Measurements from ENCODE around the gene RASGRF1.
"Not testable (repeated sequence)": the region's sequence is repeated elsewhere in the genome, so short reads cannot be mapped to it uniquely, and the experiment has no call there.

The RASGRF1 gene

DNA sequence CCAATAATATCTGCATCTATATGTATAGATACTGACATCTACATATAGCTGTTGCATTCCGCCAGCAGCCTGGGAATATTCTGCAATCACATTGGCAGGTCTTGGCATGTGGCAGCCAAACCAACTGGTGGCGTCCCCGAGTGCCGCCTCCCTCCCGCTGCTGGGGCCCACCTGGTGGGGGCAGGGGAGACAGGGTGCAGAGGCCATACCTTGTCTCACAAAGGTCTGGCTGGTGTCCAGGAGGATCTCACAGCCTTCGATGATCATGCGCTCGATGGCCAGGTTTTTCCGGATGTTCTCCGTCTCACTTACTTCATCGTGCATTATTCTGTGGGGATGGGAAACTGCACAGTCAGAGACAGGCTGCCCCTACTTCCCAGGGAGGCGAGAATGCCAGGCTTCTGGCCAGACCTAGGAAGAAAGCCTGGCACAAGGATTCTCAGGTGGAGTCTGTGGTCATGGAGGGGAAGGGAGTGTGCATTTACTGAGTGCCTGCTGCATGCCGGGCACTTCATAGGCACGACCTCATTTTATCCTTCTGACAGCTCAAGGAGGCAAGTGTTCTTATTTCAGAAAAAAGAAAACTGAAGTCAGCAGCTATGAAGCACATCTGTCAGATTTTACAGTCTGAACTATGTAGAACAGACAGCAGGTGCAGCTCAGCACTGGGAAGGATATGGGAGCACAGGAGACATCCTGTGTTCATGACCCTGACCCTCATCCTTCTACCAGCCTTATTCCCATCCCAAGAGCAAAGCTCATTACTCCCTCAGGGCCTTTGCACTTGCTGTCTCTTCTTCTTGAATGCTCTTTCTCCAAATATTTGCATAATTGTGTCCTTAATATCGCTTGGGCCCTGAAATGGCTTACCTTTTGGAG, 62.8 kb downstream of the RASGRF1 start:
- H3K4me3 ChIP-seq (ENCODE audit: low read depth, low read length), result no peak overlapping the region
- TF ChIP-seq, protein P1, sequence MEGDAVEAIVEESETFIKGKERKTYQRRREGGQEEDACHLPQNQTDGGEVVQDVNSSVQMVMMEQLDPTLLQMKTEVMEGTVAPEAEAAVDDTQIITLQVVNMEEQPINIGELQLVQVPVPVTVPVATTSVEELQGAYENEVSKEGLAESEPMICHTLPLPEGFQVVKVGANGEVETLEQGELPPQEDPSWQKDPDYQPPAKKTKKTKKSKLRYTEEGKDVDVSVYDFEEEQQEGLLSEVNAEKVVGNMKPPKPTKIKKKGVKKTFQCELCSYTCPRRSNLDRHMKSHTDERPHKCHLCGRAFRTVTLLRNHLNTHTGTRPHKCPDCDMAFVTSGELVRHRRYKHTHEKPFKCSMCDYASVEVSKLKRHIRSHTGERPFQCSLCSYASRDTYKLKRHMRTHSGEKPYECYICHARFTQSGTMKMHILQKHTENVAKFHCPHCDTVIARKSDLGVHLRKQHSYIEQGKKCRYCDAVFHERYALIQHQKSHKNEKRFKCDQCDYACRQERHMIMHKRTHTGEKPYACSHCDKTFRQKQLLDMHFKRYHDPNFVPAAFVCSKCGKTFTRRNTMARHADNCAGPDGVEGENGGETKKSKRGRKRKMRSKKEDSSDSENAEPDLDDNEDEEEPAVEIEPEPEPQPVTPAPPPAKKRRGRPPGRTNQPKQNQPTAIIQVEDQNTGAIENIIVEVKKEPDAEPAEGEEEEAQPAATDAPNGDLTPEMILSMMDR (IDR thresholded peaks at IDR 0.05; ENCODE audit: low read depth, low read length, missing control alignments), result no peak
- no peak for DNase-seq (ENCODE audit: low read depth)

DNA sequence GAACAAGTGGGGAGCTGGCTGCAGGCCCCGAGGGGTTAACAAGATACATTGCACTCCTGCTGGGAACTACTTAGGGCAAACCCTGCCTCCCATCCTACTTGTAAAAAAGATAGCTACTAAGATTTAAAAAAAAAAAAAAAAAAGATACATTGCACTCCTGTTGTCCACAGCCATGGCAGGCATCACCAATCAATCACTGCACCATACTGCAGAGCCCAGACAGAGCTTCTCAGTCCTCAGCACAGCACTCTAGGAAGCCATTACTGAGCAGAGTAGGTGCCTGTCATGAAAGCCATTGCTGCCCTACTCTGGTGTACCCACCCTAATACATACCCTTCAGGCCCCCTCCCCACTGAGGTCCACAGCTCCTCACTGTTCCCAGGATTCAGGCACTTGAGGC, 64.8 kb downstream of the RASGRF1 start:
- TF ChIP-seq, protein P1 (IDR thresholded peaks at IDR 0.05; ENCODE audit: low read depth, low read length, missing control alignments), result no peak
- DNase-seq (ENCODE audit: low read depth), result no peak
- no peak overlapping the region for H3K4me3 ChIP-seq (ENCODE audit: low read depth, low read length)

DNA sequence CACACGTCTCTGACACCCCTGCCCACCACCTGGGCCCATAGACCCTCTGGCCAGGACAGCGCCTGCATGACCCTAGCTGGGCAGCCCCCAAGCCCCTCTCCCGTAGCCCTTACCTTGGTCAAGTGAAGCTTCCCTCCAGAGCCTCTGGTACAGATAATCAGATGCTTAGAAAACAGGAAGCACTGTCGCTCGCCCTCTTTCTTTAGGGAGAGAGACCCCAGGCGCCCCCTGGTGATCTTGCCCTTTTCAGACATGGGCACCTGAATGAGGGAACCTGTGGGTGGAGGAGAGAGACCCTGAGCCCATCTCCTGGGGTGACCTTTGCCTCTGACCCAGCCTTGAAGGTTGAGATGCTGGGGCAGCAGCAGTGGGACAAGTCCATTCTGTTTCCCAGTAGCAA, 65.4 kb downstream of the RASGRF1 start:
- TF ChIP-seq, protein P1 (IDR thresholded peaks at IDR 0.05; ENCODE audit: low read depth, low read length, missing control alignments), result peak; percentile 38
- no peak overlapping the region for H3K4me3 ChIP-seq (ENCODE audit: low read depth, low read length)
- DNase-seq (ENCODE audit: low read depth), result no peak

DNA sequence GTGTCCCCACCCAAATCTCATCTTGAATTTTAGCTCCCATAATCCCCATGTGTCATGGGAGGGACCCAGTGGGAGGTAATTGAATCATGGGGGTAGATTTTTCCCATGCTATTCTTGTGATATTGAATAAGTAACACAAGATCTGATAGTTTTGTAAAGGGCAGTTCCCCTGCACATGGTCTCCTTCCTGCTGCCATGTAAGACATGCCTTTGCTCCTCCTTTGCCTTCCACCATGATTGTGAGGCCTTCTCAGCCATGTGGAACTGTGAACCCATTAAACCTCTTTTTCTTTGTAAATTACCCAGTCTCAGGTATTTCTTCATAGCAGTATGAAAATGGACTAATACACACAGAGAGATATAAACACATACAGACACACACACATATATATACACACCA, 66.1 kb downstream of the RASGRF1 start:
- H3K4me3 ChIP-seq (ENCODE audit: low read depth, low read length); DNase-seq (ENCODE audit: low read depth): not testable (repeated sequence)

DNA sequence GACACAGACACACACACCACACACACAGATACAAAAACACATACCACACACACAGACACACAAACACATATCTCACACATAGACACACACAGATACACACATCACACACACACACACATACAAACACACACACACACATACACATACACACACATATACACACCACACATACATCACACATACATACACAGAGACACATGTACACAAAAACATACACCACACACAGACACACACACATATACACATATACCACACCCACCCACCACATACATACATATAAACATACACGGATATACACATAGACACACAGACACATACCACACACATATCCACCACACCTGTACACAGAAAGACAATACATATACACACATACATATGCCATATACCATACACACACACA, 66.7 kb downstream of the RASGRF1 start:
- TF ChIP-seq, protein P1 (IDR thresholded peaks at IDR 0.05; ENCODE audit: low read depth, low read length, missing control alignments), result no peak
- no peak overlapping the region for H3K4me3 ChIP-seq (ENCODE audit: low read depth, low read length)
- no peak for DNase-seq (ENCODE audit: low read depth)

DNA sequence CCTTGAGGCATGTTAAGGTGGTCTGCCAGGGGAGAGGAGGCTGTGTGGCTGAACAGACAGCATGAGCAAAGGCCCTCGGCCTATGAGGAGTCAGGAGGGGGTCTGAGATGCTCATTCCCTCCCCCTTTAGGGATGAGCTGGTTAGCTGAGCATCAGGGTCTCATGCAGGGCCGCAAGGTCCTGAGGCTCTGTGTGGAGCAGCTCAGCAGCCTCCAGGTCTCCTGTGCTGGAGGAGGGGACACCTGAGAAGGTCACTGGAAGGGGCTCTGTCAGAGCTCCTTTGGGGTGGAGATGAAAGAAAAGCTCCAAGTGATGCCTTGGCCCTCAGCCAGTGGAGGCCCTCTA, 67.1 kb downstream of the RASGRF1 start:
- no peak overlapping the region for H3K4me3 ChIP-seq (ENCODE audit: low read depth, low read length)
- TF ChIP-seq, protein P1 (IDR thresholded peaks at IDR 0.05; ENCODE audit: low read depth, low read length, missing control alignments), result no peak
- no peak for DNase-seq (ENCODE audit: low read depth)

DNA sequence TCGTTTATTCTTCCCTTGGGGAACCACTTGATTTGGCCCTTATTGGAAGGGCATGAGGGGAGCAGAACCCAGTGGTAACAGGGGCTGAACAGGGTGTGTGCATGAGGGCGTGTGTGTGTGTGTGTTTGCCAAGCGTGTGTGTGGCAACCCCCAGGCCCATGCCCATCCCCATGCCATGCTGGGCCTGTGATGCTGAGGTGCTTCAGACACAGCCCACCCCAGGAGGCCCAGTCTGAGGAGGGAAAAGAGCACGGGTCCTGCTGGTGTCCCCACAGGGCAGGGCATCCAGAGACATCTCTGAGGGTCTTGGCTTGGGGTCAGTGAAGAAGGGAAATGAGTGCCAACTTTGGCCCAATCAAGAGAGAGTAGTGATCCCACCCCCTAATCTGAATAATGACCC, 71.6 kb downstream of the RASGRF1 start:
- H3K4me3 ChIP-seq (ENCODE audit: low read depth, low read length), result no peak overlapping the region
- TF ChIP-seq, protein P1 (IDR thresholded peaks at IDR 0.05; ENCODE audit: low read depth, low read length, missing control alignments), result no peak
- no peak for DNase-seq (ENCODE audit: low read depth)

Measured in GM12864 (cell line).